ENCODE data around the gene POLR1B. TPM values are rescaled to one million over a fixed set of nuclear protein-coding genes. Genes with fewer than 3 reads are reported as not detected.

Gene POLR1B
- total and polyA plus RNA-seq, 2 of the 13 experiments (the other 11 are each of a cell fraction or from before 2014, with no cell fraction given): 18.3 to 46.0 TPM

Small RNA genes lying within 50 kb of the gene (small RNA-seq; reads per million reads assigned to genes)
- 0 reads per million in 3 experiments for gene RF00019 (ENCODE audit: insufficient read depth in 2 of 3, insufficient read length in 3 of 3, low read depth in 2 of 3, low replicate concordance in 1 of 3)

Other genes starting within 250 kb of the POLR1B start
- 12.8 and 18.7 TPM in 2 replicates for gene RGPD8, start 108.8 kb upstream of the POLR1B start, total RNA-seq (2016; rRNA removed; fragmentation: Illumina TruSeq; extraction: Trizol)
- gene RGPD8, start 108.8 kb upstream of the POLR1B start, polyA plus RNA-seq (2011; rRNA removed): 2.3 and 3.1 TPM in 2 replicates
- 59.8 and 69.8 TPM in 2 replicates for gene TTL, start 60.3 kb upstream of the POLR1B start, total RNA-seq (2016; rRNA removed; fragmentation: Illumina TruSeq; extraction: Trizol)
- gene TTL, start 60.3 kb upstream of the POLR1B start, polyA plus RNA-seq (2011; rRNA removed): 19.0 TPM in 2 replicates
- gene CHCHD5, start 42.1 kb downstream of the POLR1B start, total RNA-seq (2016; rRNA removed; fragmentation: Illumina TruSeq; extraction: Trizol): 22.8 and 23.9 TPM in 2 replicates
- gene CHCHD5, start 42.1 kb downstream of the POLR1B start, polyA plus RNA-seq (2011; rRNA removed): 19.0 and 22.7 TPM in 2 replicates
- gene SLC20A1, start 103.5 kb downstream of the POLR1B start, total RNA-seq (2016; rRNA removed; fragmentation: Illumina TruSeq; extraction: Trizol): 60.1 and 85.9 TPM in 2 replicates
- 54.0 and 70.6 TPM in 2 replicates for gene SLC20A1, start 103.5 kb downstream of the POLR1B start, polyA plus RNA-seq (2011; rRNA removed)
- gene NT5DC4, start 178.6 kb downstream of the POLR1B start, total RNA-seq (2016; rRNA removed; fragmentation: Illumina TruSeq; extraction: Trizol): 2.4 and 4.2 TPM in 2 replicates
- gene NT5DC4, start 178.6 kb downstream of the POLR1B start, polyA plus RNA-seq (2011; rRNA removed): 0.04 and 0.07 TPM in 2 replicates
- 9.5 and 21.5 TPM in 2 replicates for gene CKAP2L, start 222.1 kb downstream of the POLR1B start, total RNA-seq (2016; rRNA removed; fragmentation: Illumina TruSeq; extraction: Trizol)
- 3.9 and 7.1 TPM in 2 replicates for gene CKAP2L, start 222.1 kb downstream of the POLR1B start, polyA plus RNA-seq (2011; rRNA removed)
- not detected in 2 replicates for gene IL1A, start 242.0 kb downstream of the POLR1B start, total RNA-seq (2016; rRNA removed; fragmentation: Illumina TruSeq; extraction: Trizol)
- not detected in 2 replicates for gene IL1A, start 242.0 kb downstream of the POLR1B start, polyA plus RNA-seq (2011; rRNA removed)

Measured in HepG2 (cell line).